GM12878 (cell line): Measurements from ENCODE around the gene ASB4.

Source experiments
- BRCA1 ChIP-seq: IDR thresholded peaks from 2 replicates; pipeline ENCODE4 v1.6.1; 2011; ENCODE audit warnings: low read depth, low read length, improper control_type of control experiment
- KDM1A ChIP-seq: fragments of 200-600 bp; sonication (generic); IDR thresholded peaks from 2 replicates; pipeline ENCODE4 v1.6.1; 2016; ENCODE audit warnings: borderline replicate concordance
- POLR2AphosphoS5 ChIP-seq: IDR thresholded peaks from 2 replicates; pipeline ENCODE4 v1.6.1; 2011; ENCODE audit warnings: mild to moderate bottlenecking, low read length, inconsistent platforms
- RELA ChIP-seq: fragments of 450-650 bp; IDR thresholded peaks from 2 replicates; pipeline ENCODE4 v1.8.0; 2014; ENCODE audit warnings: borderline replicate concordance; ENCODE audit not compliant: partially characterized antibody
- RFX5 ChIP-seq: IDR thresholded peaks from 2 replicates; pipeline ENCODE4 v1.6.1; 2011; ENCODE audit warnings: low read depth, low read length, improper control_type of control experiment
- SPI1 ChIP-seq: IDR thresholded peaks from 2 replicates; pipeline ENCODE4 v1.6.1; 2011; ENCODE audit warnings: low read depth, mild to moderate bottlenecking, low read length, moderate library complexity, borderline replicate concordance; ENCODE audit not compliant: insufficient read depth
- ZNF274 ChIP-seq: IDR thresholded peaks from one replicate; pipeline ENCODE4 v1.8.0; 2011; ENCODE audit not compliant: insufficient read length, insufficient read depth

- TF ChIP-seq BRCA1 (no peak), ZNF274 (no peak), POLR2AphosphoS5 (no peak), RFX5 (no peak), SPI1 (no peak), KDM1A (no peak), RELA (no peak)
Observed at GRCh38 chr7:95529701-95530100, 44.0 kb downstream of the ASB4 start.
